Coronary artery (tissue), 2 donors: ENCODE data around the gene TMEM208.

Source experiments
- DNase-seq: peaks from one replicate; pipeline ENCODE4 v3.0.0-alpha.2; 2017; ENCODE audit warnings: low spot score
- H3K27ac ChIP-seq, 2 donors: fragments of 200-600 bp; sonication (generic); one replicate each; pipeline ENCODE4 v1.5.1; 2016 to 2019
- H3K4me3 ChIP-seq: fragments of 200-600 bp; sonication (generic); 2 replicates; pipeline ENCODE4 v1.5.1; 2016; ENCODE audit warnings: mild to moderate bottlenecking, moderate library complexity
- TF ChIP-seq, protein P1 (sequence below): fragments of 200-600 bp; sonication (generic); IDR thresholded peaks from one replicate; pipeline ENCODE4 v1.5.1; 2019; ENCODE audit warnings: antibody characterized with exemption

The TMEM208 gene

DNA sequence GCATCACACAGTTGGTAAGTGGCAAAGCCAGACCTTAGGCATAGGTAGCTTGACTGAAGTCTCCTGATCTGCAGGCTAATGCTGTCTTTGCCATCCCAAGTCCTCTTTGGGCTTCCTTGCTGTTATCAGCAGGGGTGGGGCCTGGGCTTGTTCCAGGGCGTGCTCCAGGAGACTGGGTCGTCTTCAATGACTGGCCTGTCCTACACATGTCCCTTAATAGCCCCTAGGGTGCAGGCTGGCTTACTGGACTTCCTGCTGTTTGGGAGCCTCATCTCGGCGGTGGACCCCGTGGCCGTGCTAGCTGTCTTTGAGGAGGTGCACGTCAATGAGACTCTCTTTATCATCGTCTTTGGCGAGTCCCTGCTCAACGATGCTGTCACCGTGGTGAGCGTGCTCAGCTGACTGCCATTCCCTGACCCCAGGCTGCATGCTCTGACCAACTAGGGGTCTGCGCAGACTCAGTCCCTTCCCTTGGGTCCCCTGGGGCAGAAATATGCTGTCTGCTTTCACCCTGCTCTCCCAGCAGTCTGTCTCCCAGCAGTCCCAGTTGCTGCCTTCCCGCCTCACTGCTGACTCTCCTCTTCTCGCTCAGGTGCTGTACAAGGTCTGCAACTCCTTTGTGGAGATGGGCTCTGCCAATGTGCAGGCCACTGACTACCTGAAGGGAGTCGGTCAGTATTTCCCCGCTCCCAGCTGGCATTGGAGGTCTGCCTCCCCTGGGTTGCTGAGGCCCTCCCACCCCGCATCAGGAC lies 28.0 kb downstream of the TMEM208 start:
- TF ChIP-seq, protein P1, sequence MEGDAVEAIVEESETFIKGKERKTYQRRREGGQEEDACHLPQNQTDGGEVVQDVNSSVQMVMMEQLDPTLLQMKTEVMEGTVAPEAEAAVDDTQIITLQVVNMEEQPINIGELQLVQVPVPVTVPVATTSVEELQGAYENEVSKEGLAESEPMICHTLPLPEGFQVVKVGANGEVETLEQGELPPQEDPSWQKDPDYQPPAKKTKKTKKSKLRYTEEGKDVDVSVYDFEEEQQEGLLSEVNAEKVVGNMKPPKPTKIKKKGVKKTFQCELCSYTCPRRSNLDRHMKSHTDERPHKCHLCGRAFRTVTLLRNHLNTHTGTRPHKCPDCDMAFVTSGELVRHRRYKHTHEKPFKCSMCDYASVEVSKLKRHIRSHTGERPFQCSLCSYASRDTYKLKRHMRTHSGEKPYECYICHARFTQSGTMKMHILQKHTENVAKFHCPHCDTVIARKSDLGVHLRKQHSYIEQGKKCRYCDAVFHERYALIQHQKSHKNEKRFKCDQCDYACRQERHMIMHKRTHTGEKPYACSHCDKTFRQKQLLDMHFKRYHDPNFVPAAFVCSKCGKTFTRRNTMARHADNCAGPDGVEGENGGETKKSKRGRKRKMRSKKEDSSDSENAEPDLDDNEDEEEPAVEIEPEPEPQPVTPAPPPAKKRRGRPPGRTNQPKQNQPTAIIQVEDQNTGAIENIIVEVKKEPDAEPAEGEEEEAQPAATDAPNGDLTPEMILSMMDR: no peak
- no peak for DNase-seq
- no peak overlapping the region for H3K27ac ChIP-seq
- no peak overlapping the region for H3K4me3 ChIP-seq

DNA sequence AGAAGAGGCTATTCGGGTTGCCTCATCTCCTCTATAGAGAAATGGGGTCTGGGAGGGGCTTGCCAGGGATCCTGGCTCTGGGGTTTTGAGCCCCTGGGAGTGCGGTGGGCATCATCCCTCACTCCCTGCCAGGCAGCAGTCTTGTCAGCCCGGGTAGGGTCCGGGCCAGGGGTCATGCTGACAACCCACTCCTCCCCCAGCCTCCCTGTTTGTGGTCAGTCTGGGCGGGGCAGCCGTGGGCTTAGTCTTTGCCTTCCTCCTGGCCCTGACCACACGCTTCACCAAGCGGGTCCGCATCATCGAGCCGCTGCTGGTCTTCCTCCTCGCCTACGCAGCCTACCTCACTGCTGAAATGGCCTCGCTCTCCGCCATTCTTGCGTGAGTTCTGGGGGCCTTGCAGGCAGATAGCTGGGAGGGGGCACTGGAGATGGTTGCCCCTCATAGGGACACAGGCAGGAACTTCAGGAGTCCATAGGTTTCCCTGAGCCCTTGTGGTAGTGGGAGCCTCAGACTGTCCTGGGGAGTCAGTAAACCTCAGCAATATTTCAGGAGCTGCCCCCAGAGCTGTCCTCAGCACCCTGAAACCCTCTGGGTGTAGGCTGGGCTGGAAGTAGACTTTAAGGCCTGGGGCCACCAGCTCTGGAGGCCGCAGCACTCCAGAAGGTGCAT lies 28.8 kb downstream of the TMEM208 start:
- DNase-seq: no peak
- Histone ChIP-seq H3K4me3 (no peak overlapping the region), H3K27ac (no peak overlapping the region)
- TF ChIP-seq, protein P1: no peak

DNA sequence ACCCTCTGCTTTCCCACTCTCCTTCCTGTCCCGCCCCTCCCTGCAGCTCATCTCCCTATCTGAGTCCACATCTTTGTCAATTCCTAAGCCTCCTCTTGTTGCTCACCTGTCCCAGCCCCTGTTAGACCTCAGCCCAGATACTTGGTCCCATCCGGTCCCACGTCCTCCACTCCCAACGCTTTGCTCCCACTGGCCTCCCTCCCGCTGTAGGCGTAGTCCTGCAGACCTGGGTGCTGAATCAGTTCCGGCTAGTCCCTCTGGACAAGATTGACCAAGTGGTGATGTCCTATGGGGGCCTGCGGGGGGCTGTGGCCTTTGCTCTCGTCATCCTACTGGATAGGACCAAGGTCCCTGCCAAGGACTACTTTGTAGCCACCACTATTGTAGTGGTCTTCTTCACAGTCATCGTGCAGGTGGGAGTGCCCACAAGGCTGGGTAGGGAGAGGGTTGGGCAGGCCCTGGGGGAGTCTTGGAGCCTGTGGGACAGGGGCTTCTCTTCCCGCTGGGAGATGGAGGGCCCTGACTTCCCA lies 29.8 kb downstream of the TMEM208 start:
- no peak for DNase-seq
- Histone ChIP-seq H3K4me3 (no peak overlapping the region), H3K27ac (no peak overlapping the region)
- TF ChIP-seq, protein P1: no peak

DNA sequence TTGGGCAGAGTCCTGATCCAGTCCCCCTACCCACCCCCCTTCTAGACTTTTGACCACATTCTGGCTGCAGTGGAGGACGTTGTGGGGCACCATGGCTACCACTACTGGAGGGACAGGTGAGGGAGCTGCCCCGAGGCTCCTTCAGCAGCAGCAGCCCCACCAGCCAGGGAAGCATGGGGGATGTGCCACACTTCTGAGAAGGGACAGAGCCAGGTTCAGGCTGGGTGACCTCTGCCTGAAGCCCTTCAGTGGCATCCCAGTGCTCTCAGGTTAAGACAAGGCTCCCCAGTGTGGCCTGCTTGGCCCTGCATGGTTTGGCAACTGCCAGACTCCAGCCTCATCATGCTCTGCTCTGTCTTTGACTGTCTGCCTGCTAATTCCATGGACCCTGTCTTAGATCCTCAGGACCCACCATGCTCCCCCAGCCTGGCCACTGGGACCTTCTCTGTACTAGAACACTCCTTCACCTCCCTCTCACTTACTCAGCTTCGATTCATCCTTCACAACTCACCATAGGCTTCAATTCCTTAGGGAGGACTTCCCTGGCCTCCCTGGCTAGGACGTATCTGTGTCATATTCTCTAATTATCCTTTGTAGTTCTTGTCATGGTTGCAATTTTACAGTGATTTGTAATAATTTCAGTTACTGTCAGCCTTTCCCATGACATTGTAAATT lies 30.7 kb downstream of the TMEM208 start:
- TF ChIP-seq, protein P1: no peak
- no peak for DNase-seq
- no peak overlapping the region for H3K4me3 ChIP-seq
- H3K27ac ChIP-seq: no peak overlapping the region

DNA sequence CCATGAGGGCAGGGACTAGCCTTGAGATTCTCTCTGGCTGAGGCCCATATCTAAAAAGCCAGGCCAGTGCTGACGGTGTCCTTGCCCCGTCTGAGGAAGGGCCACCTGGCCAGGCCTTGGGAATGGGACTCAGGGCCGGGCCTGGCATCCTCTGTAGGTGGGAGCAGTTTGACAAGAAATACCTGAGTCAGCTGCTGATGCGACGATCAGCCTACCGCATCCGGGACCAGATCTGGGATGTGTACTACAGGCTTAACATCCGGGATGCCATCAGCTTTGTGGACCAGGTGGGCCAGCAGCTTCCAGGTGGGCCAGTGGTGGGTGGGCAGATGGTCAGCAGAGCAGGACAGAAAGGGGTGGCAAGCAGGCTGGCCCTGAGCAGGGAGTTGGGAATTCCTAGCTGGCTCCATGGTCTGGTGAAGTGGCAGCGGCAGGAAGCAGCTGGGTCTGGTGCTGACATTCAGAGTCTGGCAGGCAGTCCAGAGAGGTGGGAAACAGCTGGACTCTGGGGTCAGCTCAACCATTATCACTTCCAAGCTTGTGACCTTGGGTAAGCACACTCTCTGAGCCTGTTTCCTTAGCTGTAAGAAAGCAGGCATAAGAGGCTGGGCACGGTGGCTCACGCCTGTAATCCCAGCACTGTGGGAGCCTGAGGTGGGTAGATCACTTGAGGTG lies 31.4 kb downstream of the TMEM208 start:
- no peak for DNase-seq
- TF ChIP-seq, protein P1: no peak
- H3K4me3 ChIP-seq: no peak overlapping the region
- H3K27ac ChIP-seq: no peak overlapping the region

DNA sequence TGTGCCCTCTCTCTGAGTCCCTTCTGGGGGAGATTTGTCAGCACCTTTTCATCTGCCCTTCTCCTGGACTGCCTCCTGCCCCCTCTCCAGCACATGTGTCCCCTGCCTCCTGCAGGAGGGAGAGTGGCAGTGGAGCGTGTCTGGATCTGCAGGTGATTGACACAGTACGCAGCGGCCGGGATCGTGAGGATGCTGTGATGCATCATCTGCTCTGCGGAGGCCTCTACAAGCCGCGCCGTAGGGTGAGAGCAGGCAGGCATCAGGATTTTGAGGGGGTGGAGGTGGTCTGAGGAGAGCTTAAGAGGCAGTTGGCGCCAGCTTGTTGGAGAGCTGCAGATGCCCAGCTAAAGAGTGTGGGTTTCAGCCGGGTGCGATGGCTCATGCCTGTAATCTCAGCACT lies 32.8 kb downstream of the TMEM208 start:
- Histone ChIP-seq H3K27ac (no peak overlapping the region), H3K4me3 (no peak overlapping the region)
- no peak for DNase-seq
- TF ChIP-seq, protein P1: no peak
